IMR-90 (cell line): Measurements from ENCODE around the gene ZNF726.

ENCODE experiments used
- CEBPB ChIP-seq: IDR thresholded peaks from 2 replicates; pipeline ENCODE4 v1.6.1; 2012; ENCODE audit warnings: low read depth, low read length, improper control_type of control experiment
- CHD1 ChIP-seq: IDR thresholded peaks from 2 replicates; pipeline ENCODE4 v1.6.1; 2012; ENCODE audit warnings: low read depth, low read length, improper control_type of control experiment
- CTCF ChIP-seq: conservative IDR thresholded peaks from 2 replicates; pipeline ENCODE4 v1.5.1; 2012; ENCODE audit warnings: mild to moderate bottlenecking, low read depth, low read length, improper control_type of control experiment
- ELK1 ChIP-seq: fragments of 150-350 bp; IDR thresholded peaks from 2 replicates; pipeline ENCODE4 v1.6.1; 2016; ENCODE audit warnings: low read depth, mild to moderate bottlenecking, low read length, moderate library complexity, borderline replicate concordance
- FOS ChIP-seq: fragments of 150-350 bp; IDR thresholded peaks from 2 replicates; pipeline ENCODE4 v1.6.1; 2016; ENCODE audit warnings: low read depth, low read length
- MAFK ChIP-seq: IDR thresholded peaks from 2 replicates; pipeline ENCODE4 v1.6.1; 2012; ENCODE audit warnings: low read depth, low read length, improper control_type of control experiment
- MAZ ChIP-seq: IDR thresholded peaks from 2 replicates; pipeline ENCODE4 v1.6.1; 2012; ENCODE audit warnings: low read depth, mild to moderate bottlenecking, low read length, improper control_type of control experiment, moderate library complexity, borderline replicate concordance
- MXI1 ChIP-seq: IDR thresholded peaks from 2 replicates; pipeline ENCODE4 v1.6.1; 2012; ENCODE audit warnings: low read depth, mild to moderate bottlenecking, low read length, moderate library complexity, borderline replicate concordance
- POLR2A ChIP-seq: IDR thresholded peaks from 2 replicates; pipeline ENCODE4 v1.6.1; 2012; ENCODE audit warnings: mild to moderate bottlenecking, low read depth, low read length
- RAD21 ChIP-seq: IDR thresholded peaks from 2 replicates; pipeline ENCODE4 v1.6.1; 2012; ENCODE audit warnings: low read length, improper control_type of control experiment
- RCOR1 ChIP-seq: IDR thresholded peaks from 2 replicates; pipeline ENCODE4 v1.6.1; 2012; ENCODE audit warnings: mild to moderate bottlenecking, low read length, improper control_type of control experiment; ENCODE audit not compliant: insufficient replicate concordance
- RFX5 ChIP-seq: IDR thresholded peaks from 2 replicates; pipeline ENCODE4 v1.8.0; 2012; ENCODE audit warnings: low read depth, mild to moderate bottlenecking, low read length, moderate library complexity
- SMC3 ChIP-seq: fragments of 150-350 bp; IDR thresholded peaks from 2 replicates; pipeline ENCODE4 v1.6.1; 2016; ENCODE audit warnings: low read depth, mild to moderate bottlenecking, antibody characterized with exemption, low read length, moderate library complexity
- USF2 ChIP-seq: fragments of 150-350 bp; IDR thresholded peaks from 2 replicates; pipeline ENCODE4 v1.6.1; 2017; ENCODE audit warnings: mild to moderate bottlenecking, antibody characterized with exemption, low read length, low read depth

- TF ChIP-seq CTCF (no peak), RFX5 (no peak), POLR2A (no peak), ELK1 (no peak), CEBPB (no peak), MXI1 (no peak), FOS (no peak), SMC3 (no peak), CHD1 (no peak), RAD21 (no peak), RCOR1 (no peak), MAFK (no peak), MAZ (no peak), USF2 (no peak)
Measured at GRCh38 chr19:23983406-23983805, 68.7 kb downstream of the ZNF726 start.
